Measurements from ENCODE around the gene ESPNL.

DNA sequence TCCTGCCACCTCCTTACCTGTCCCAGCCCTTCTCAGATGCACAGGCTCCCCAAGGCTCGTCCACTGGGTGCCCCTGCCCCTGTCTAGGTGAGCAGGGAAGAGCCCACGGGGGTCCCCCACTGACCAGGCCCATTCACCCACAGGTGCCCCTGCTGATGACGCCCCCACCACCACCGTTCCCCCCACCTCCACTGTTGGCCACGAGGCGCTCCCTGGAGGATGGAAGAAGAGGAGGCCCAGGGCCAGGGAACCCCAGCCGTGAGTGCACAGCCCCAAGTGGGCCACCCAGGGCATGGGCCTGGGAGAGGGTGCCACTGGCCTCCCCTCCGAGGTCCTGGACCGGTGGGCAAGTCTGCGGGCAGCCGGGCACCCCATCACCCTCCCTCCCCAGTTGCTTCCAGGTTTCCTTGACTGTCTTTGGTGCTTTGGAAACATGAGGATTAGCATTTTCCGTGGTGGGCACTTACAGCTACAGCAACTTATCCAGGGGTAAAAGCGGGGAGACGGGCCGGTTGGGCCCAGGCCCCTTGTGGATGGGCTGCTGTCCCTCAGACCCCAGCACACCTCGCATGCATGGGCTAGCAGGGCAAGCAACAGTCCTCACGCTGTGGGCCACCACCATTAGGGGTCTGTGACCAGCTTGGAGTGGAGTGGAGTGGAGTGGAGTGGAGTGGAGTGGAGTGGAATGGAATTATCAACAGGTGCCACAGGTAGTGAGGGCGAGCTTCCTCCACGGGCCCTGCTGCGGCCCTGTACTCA, 25.2 kb downstream of the ESPNL start:
- TF ChIP-seq CTCF (conservative IDR thresholded peaks at IDR 0.05; ENCODE audit: low read depth, low read length) (no peak), ELK1 (IDR thresholded peaks at IDR 0.05; ENCODE audit: borderline replicate concordance, low read depth, low read length) (no peak)

All from IMR-90 (cell line).